ENCODE data around the gene GOLIM4.
"Not testable (repeated sequence)": the region's sequence is repeated elsewhere in the genome, so short reads cannot be mapped to it uniquely, and the experiment has no call there.

GOLIM4 gene

GRCh38 chr3:168049367-168049974, 46.3 kb downstream of the GOLIM4 start:
- in situ Hi-C loops (cut with MboI; ENCODE audit: low sequenced_read_pairs), result loop anchor here (25.0 kb wide), 1 partner anchor 113 kb away; no protein-coding TSS in a partner anchor

GRCh38 chr3:168048414-168049330, 47.1 kb downstream of the GOLIM4 start:
- in situ Hi-C loops (cut with MboI; ENCODE audit: low sequenced_read_pairs), result loop anchor here (25.0 kb wide), 1 partner anchor 114 kb away; no protein-coding TSS in a partner anchor

- in situ Hi-C loops (cut with MboI; ENCODE audit: low sequenced_read_pairs), result loop anchor here (25.0 kb wide), 1 partner anchor 114 kb away; no protein-coding TSS in a partner anchor
Measured at GRCh38 chr3:168047936-168048335, 47.8 kb downstream of the GOLIM4 start.

GRCh38 chr3:168047190-168047795, 48.4 kb downstream of the GOLIM4 start:
- in situ Hi-C loops (cut with MboI; ENCODE audit: low sequenced_read_pairs), result loop anchor here (25.0 kb wide), 1 partner anchor 115 kb away; no protein-coding TSS in a partner anchor

- in situ Hi-C loops (cut with MboI; ENCODE audit: low sequenced_read_pairs), result loop anchor here (25.0 kb wide), 1 partner anchor 118 kb away; no protein-coding TSS in a partner anchor
Measured at GRCh38 chr3:168044049-168044448, 51.7 kb downstream of the GOLIM4 start.

- in situ Hi-C loops (cut with MboI; ENCODE audit: low sequenced_read_pairs), result loop anchor here (25.0 kb wide), 1 partner anchor 122 kb away; no protein-coding TSS in a partner anchor
Measured at GRCh38 chr3:168040607-168041208, 55.0 kb downstream of the GOLIM4 start.

- in situ Hi-C loops (cut with MboI; ENCODE audit: low sequenced_read_pairs), result loop anchor here (25.0 kb wide), 1 partner anchor 125 kb away; no protein-coding TSS in a partner anchor
Measured at GRCh38 chr3:168037020-168037419, 58.7 kb downstream of the GOLIM4 start.

GRCh38 chr3:168036619-168037018, 59.1 kb downstream of the GOLIM4 start:
- in situ Hi-C loops (cut with MboI; ENCODE audit: low sequenced_read_pairs), result loop anchor here (25.0 kb wide), 1 partner anchor 126 kb away; no protein-coding TSS in a partner anchor

GRCh38 chr3:168034152-168034928, 61.4 kb downstream of the GOLIM4 start:
- in situ Hi-C loops (cut with MboI; ENCODE audit: low sequenced_read_pairs), result loop anchor here (25.0 kb wide), 1 partner anchor 128 kb away; no protein-coding TSS in a partner anchor

- in situ Hi-C loops (cut with MboI; ENCODE audit: low sequenced_read_pairs), result loop anchor here (25.0 kb wide), 1 partner anchor 132 kb away; no protein-coding TSS in a partner anchor
Measured at GRCh38 chr3:168030577-168030976, 65.1 kb downstream of the GOLIM4 start.

- in situ Hi-C loops (cut with MboI; ENCODE audit: low sequenced_read_pairs), result loop anchor here (25.0 kb wide), 1 partner anchor 133 kb away; no protein-coding TSS in a partner anchor
Measured at GRCh38 chr3:168029705-168030104, 66.0 kb downstream of the GOLIM4 start.

GRCh38 chr3:168028086-168028485, 67.6 kb downstream of the GOLIM4 start:
- in situ Hi-C loops (cut with MboI; ENCODE audit: low sequenced_read_pairs), result loop anchor here (25.0 kb wide), 1 partner anchor 134 kb away; no protein-coding TSS in a partner anchor

GRCh38 chr3:168026764-168027163, 69.0 kb downstream of the GOLIM4 start:
- in situ Hi-C loops (cut with MboI; ENCODE audit: low sequenced_read_pairs), result loop anchor here (25.0 kb wide), 1 partner anchor 136 kb away; no protein-coding TSS in a partner anchor

GRCh38 chr3:168025076-168025475, 70.6 kb downstream of the GOLIM4 start:
- in situ Hi-C loops (cut with MboI; ENCODE audit: low sequenced_read_pairs), result loop anchor here (25.0 kb wide), 1 partner anchor 137 kb away; no protein-coding TSS in a partner anchor

GRCh38 chr3:168024537-168024941, 71.2 kb downstream of the GOLIM4 start:
- in situ Hi-C loops (cut with MboI; ENCODE audit: low sequenced_read_pairs), result no loop called here

GRCh38 chr3:168021737-168022450, 73.8 kb downstream of the GOLIM4 start:
- in situ Hi-C loops (cut with MboI; ENCODE audit: low sequenced_read_pairs), result no loop called here

GRCh38 chr3:168011280-168011679, 84.4 kb downstream of the GOLIM4 start:
- in situ Hi-C loops (cut with MboI; ENCODE audit: low sequenced_read_pairs), result not testable (repeated sequence)

GRCh38 chr3:168006584-168006983, 89.1 kb downstream of the GOLIM4 start:
- in situ Hi-C loops (cut with MboI; ENCODE audit: low sequenced_read_pairs), result no loop called here

GRCh38 chr3:168003911-168004310, 91.8 kb downstream of the GOLIM4 start:
- in situ Hi-C loops (cut with MboI; ENCODE audit: low sequenced_read_pairs), result no loop called here

Measured in hTERT RPE-1 (cell line).